Measurements from ENCODE around the gene RAET1E. TPM values are rescaled to one million over a fixed set of nuclear protein-coding genes. Genes with fewer than 3 reads are reported as not detected.

RAET1E gene
- total and polyA plus RNA-seq, 2 experiments from 2014 or later = not detected

- H3K27me3 ChIP-seq (ENCODE audit: insufficient read depth) = peaks cover 11% of the 10 kb centered on the region
- TF ChIP-seq ZNF331 (CRISPR knock-in tag; IDR thresholded peaks at IDR 0.05; ENCODE audit: low read depth) = no peak
- TF ChIP-seq ZNF462 (CRISPR knock-in tag; IDR thresholded peaks at IDR 0.05) = no peak
- TF ChIP-seq EZH2phosphoT487 (IDR thresholded peaks at IDR 0.05; ENCODE audit: unreplicated experiment) = no peak
- TF ChIP-seq, protein P1, sequence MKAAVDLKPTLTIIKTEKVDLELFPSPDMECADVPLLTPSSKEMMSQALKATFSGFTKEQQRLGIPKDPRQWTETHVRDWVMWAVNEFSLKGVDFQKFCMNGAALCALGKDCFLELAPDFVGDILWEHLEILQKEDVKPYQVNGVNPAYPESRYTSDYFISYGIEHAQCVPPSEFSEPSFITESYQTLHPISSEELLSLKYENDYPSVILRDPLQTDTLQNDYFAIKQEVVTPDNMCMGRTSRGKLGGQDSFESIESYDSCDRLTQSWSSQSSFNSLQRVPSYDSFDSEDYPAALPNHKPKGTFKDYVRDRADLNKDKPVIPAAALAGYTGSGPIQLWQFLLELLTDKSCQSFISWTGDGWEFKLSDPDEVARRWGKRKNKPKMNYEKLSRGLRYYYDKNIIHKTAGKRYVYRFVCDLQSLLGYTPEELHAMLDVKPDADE (IDR thresholded peaks at IDR 0.05) = no peak
- no peak for TF ChIP-seq ZNF114 (CRISPR knock-in tag; IDR thresholded peaks at IDR 0.05)
- no peak for TF ChIP-seq CREB1 (CRISPR knock-in tag; IDR thresholded peaks at IDR 0.05; ENCODE audit: low read depth)
- TF ChIP-seq, protein P2, sequence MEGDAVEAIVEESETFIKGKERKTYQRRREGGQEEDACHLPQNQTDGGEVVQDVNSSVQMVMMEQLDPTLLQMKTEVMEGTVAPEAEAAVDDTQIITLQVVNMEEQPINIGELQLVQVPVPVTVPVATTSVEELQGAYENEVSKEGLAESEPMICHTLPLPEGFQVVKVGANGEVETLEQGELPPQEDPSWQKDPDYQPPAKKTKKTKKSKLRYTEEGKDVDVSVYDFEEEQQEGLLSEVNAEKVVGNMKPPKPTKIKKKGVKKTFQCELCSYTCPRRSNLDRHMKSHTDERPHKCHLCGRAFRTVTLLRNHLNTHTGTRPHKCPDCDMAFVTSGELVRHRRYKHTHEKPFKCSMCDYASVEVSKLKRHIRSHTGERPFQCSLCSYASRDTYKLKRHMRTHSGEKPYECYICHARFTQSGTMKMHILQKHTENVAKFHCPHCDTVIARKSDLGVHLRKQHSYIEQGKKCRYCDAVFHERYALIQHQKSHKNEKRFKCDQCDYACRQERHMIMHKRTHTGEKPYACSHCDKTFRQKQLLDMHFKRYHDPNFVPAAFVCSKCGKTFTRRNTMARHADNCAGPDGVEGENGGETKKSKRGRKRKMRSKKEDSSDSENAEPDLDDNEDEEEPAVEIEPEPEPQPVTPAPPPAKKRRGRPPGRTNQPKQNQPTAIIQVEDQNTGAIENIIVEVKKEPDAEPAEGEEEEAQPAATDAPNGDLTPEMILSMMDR (conservative IDR thresholded peaks at IDR 0.05; ENCODE audit: low read depth in 2 of 2) = no peak
- TF ChIP-seq JUNB (IDR thresholded peaks at IDR 0.05; ENCODE audit: unreplicated experiment) = no peak
- TF ChIP-seq EZH2 (IDR thresholded peaks at IDR 0.05; ENCODE audit: low read depth, unreplicated experiment) = no peak
- no peak for TF ChIP-seq NANOG (IDR thresholded peaks at IDR 0.05; ENCODE audit: borderline replicate concordance)
- TF ChIP-seq, protein P3, sequence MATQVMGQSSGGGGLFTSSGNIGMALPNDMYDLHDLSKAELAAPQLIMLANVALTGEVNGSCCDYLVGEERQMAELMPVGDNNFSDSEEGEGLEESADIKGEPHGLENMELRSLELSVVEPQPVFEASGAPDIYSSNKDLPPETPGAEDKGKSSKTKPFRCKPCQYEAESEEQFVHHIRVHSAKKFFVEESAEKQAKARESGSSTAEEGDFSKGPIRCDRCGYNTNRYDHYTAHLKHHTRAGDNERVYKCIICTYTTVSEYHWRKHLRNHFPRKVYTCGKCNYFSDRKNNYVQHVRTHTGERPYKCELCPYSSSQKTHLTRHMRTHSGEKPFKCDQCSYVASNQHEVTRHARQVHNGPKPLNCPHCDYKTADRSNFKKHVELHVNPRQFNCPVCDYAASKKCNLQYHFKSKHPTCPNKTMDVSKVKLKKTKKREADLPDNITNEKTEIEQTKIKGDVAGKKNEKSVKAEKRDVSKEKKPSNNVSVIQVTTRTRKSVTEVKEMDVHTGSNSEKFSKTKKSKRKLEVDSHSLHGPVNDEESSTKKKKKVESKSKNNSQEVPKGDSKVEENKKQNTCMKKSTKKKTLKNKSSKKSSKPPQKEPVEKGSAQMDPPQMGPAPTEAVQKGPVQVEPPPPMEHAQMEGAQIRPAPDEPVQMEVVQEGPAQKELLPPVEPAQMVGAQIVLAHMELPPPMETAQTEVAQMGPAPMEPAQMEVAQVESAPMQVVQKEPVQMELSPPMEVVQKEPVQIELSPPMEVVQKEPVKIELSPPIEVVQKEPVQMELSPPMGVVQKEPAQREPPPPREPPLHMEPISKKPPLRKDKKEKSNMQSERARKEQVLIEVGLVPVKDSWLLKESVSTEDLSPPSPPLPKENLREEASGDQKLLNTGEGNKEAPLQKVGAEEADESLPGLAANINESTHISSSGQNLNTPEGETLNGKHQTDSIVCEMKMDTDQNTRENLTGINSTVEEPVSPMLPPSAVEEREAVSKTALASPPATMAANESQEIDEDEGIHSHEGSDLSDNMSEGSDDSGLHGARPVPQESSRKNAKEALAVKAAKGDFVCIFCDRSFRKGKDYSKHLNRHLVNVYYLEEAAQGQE (IDR thresholded peaks at IDR 0.05; ENCODE audit: unreplicated experiment) = no peak
- TF ChIP-seq STAT1 (IDR thresholded peaks at IDR 0.05; ENCODE audit: unreplicated experiment) = no peak
- no peak for TF ChIP-seq POLR2AphosphoS5 (IDR thresholded peaks at IDR 0.05; ENCODE audit: low read depth)
- no peak overlapping the region for H2AFZ ChIP-seq
- Mint-ChIP-seq H3K27ac (no peak overlapping the region), H3K27me3 (ENCODE audit: insufficient read depth, low read depth, poor library complexity) (peaks cover 12% of the 10 kb centered on the region), H3K4me3 (no peak overlapping the region), H3K9me3 (no peaks in the 10 kb centered on the region), H3K36me3 (ENCODE audit: low read depth) (no peaks in the 10 kb centered on the region), H3K4me1 (peaks cover 57% of the 10 kb centered on the region)
- H3K36me3 ChIP-seq (ENCODE audit: insufficient read depth) = no peaks in the 10 kb centered on the region
- peaks cover 30% of the 10 kb centered on the region for H3K4me1 ChIP-seq (ENCODE audit: insufficient read depth)
- H3K4me3 ChIP-seq = no peak overlapping the region
- peaks cover 19% of the 10 kb centered on the region for H3K79me2 ChIP-seq (replicated peaks; ENCODE audit: insufficient read depth)
- DNase-seq (ENCODE audit: low spot score) (no peak), ATAC-seq (no peak)
- no peak overlapping the region for H3K27ac ChIP-seq (ENCODE audit: low read depth)
- no peaks in the 10 kb centered on the region for H3F3A ChIP-seq (replicated peaks; ENCODE audit: low read depth)
- H4K20me1 ChIP-seq (replicated peaks; ENCODE audit: insufficient read depth) = peaks cover 14% of the 10 kb centered on the region; the same call in 1 of the 2 replicates
- no peaks in the 10 kb centered on the region for H3K9me2 ChIP-seq (ENCODE audit: insufficient read depth)
- no peak overlapping the region for H3K4me2 ChIP-seq
Measured at GRCh38 chr6:149857541-149857940, 40.4 kb downstream of the RAET1E start.
